Measurements from ENCODE around the gene ACOX1. TPM values are rescaled to one million over a fixed set of nuclear protein-coding genes. Genes with fewer than 3 reads are reported as not detected.

ACOX1 gene
- total RNA-seq, 1 experiment from 2014 or later = 39.5 TPM

DNA sequence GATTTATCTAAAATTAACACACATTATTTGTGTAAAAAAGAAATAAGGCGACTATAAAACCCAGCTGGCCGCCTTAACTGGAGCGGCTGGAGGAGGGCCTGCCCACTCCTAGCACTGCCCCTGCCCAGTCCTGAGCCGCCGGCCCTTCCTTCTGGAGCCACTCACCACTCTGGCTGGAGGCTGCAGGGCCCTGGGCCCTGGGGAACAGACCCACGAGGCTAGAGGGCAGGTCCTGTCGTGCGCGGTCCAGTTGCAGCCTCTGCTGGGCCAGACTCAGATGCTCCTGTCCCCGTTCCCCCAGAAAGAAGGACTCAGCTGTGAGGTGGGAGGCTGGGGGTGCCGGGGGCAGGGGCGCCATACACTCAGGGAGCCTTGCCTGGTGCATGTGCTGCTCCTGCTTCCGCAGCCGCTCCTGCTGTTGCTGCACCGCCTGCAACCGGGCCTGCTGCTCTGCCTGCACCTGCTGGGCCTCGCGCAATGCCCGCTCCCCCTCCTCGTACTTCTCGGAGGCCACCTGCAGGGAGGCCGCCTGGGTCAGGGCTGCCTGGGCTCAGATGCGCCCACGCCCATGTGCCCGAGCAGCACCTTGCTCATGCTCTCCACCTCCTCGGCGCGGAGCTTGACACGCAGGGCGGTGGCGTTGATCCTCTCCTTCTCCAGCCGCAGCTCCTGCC lies 65.3 kb downstream of the ACOX1 start:
- TF ChIP-seq CTCF (conservative IDR thresholded peaks at IDR 0.05; ENCODE audit: low read depth, low read length) (no peak), EZH2 (IDR thresholded peaks at IDR 0.05; ENCODE audit: borderline replicate concordance, low read depth, low read length, poor library complexity, severe bottlenecking) (no peak)
- Histone ChIP-seq H3K27me3 (replicated peaks; ENCODE audit: insufficient read depth, low read depth, low read length, poor library complexity) (no peaks in the 10 kb centered on the region), H3K36me3 (ENCODE audit: insufficient read depth, low read length, poor library complexity, severe bottlenecking) (peaks cover 12% of the 10 kb centered on the region), H3K4me3 (ENCODE audit: low read depth, low read length, poor library complexity, severe bottlenecking) (no peak overlapping the region), H3K27ac (ENCODE audit: low read depth, low read length, poor library complexity, severe bottlenecking) (no peak overlapping the region), H3K9me3 (ENCODE audit: low read depth, low read length, poor library complexity, severe bottlenecking) (no peaks in the 10 kb centered on the region), H3K4me1 (ENCODE audit: insufficient read depth, low read length, poor library complexity, severe bottlenecking) (no peaks in the 10 kb centered on the region)
- CTCF ChIA-PET = no interaction called here
- POLR2A ChIA-PET (ENCODE audit: low non-redundant PET) = no interaction called here
- no peak for DNase-seq (ENCODE audit: low spot score)
- intact Hi-C loops (cut with micrococcal nuclease; ENCODE audit: unreplicated experiment) = no loop called here
- no TSS peak for BruUV-seq (replicated peaks)

DNA sequence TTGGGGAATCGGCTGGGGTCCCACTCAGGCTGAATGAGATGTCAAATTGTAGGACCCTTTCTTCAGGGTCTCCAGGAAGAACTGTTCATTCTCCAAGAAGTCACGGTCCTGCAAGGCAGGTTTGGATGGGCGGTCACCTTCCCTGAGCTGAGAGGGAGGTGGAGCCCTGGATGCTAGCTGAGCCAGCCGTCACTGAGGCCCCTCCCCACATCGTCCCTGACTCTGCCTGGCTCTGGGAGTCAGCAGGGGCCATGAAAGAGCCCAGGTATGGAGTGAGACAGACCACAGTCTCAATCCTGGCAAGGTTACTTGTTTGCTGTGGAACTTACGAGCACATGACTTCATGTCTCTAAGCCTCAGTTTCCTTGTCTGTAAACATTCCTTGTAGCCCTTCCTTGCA lies 68.3 kb downstream of the ACOX1 start:
- no peak for TF ChIP-seq CTCF (conservative IDR thresholded peaks at IDR 0.05; ENCODE audit: low read depth, low read length)
- TF ChIP-seq EZH2 (IDR thresholded peaks at IDR 0.05; ENCODE audit: borderline replicate concordance, low read depth, low read length, poor library complexity, severe bottlenecking) = no peak
- peaks cover 12% of the 10 kb centered on the region for H3K36me3 ChIP-seq (ENCODE audit: insufficient read depth, low read length, poor library complexity, severe bottlenecking)
- H3K27ac ChIP-seq (ENCODE audit: low read depth, low read length, poor library complexity, severe bottlenecking) = no peak overlapping the region
- no peak overlapping the region for H3K4me3 ChIP-seq (ENCODE audit: low read depth, low read length, poor library complexity, severe bottlenecking)
- H3K9me3 ChIP-seq (ENCODE audit: low read depth, low read length, poor library complexity, severe bottlenecking) = no peaks in the 10 kb centered on the region
- intact Hi-C loops (cut with micrococcal nuclease; ENCODE audit: unreplicated experiment) = no loop called here
- ChIA-PET CTCF (no interaction called here), POLR2A (ENCODE audit: low non-redundant PET) (no interaction called here)
- H3K27me3 ChIP-seq (replicated peaks; ENCODE audit: insufficient read depth, low read depth, low read length, poor library complexity) = no peaks in the 10 kb centered on the region
- no TSS peak for BruUV-seq (replicated peaks)
- no peaks in the 10 kb centered on the region for H3K4me1 ChIP-seq (ENCODE audit: insufficient read depth, low read length, poor library complexity, severe bottlenecking)
- DNase-seq (ENCODE audit: low spot score) = no peak

DNA sequence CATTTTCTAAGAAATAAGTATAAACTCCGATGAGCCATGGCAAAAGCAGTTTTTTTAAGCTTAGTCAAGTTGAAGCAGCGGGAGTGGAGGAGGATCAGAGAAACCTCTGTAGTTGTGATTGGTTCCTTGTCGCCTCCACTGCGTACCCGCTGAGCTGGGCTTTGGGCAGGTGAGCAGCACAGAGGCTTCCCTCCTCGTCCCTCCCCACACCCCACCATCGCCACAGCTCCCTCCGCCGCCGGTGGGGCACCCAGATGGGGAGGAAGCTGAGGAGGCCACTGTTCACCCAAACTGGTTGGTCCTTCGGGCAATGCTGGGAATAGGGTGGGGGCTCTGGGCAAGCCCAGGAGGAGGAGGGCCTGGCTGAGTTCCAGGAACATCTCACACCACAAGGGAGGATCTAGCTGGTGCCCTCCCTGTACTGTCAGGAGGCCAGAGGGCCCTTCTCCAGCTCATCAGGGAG lies 69.1 kb downstream of the ACOX1 start:
- Histone ChIP-seq H3K36me3 (ENCODE audit: insufficient read depth, low read length, poor library complexity, severe bottlenecking) (peaks cover 12% of the 10 kb centered on the region), H3K4me3 (ENCODE audit: low read depth, low read length, poor library complexity, severe bottlenecking) (no peak overlapping the region), H3K27me3 (replicated peaks; ENCODE audit: insufficient read depth, low read depth, low read length, poor library complexity) (no peaks in the 10 kb centered on the region), H3K27ac (ENCODE audit: low read depth, low read length, poor library complexity, severe bottlenecking) (no peak overlapping the region), H3K9me3 (ENCODE audit: low read depth, low read length, poor library complexity, severe bottlenecking) (no peaks in the 10 kb centered on the region), H3K4me1 (ENCODE audit: insufficient read depth, low read length, poor library complexity, severe bottlenecking) (no peaks in the 10 kb centered on the region)
- ChIA-PET POLR2A (ENCODE audit: low non-redundant PET) (no interaction called here), CTCF (no interaction called here)
- no peak for DNase-seq (ENCODE audit: low spot score)
- no peak for TF ChIP-seq EZH2 (IDR thresholded peaks at IDR 0.05; ENCODE audit: borderline replicate concordance, low read depth, low read length, poor library complexity, severe bottlenecking)
- TF ChIP-seq CTCF (conservative IDR thresholded peaks at IDR 0.05; ENCODE audit: low read depth, low read length) = no peak
- BruUV-seq (replicated peaks) = no TSS peak
- intact Hi-C loops (cut with micrococcal nuclease; ENCODE audit: unreplicated experiment) = no loop called here
